HG03139 (cell line): ENCODE measurements around the gene TBCB.
"Not testable (repeated sequence)": the region's sequence is repeated elsewhere in the genome, so short reads cannot be mapped to it uniquely, and the experiment has no call there.

ENCODE experiments used
- ATAC-seq: cut with Tn5 transposase; IDR thresholded peaks from one replicate; pipeline ENCODE4 v1.9.1; 2021; ENCODE audit not compliant: unreplicated experiment

Gene TBCB

DNA sequence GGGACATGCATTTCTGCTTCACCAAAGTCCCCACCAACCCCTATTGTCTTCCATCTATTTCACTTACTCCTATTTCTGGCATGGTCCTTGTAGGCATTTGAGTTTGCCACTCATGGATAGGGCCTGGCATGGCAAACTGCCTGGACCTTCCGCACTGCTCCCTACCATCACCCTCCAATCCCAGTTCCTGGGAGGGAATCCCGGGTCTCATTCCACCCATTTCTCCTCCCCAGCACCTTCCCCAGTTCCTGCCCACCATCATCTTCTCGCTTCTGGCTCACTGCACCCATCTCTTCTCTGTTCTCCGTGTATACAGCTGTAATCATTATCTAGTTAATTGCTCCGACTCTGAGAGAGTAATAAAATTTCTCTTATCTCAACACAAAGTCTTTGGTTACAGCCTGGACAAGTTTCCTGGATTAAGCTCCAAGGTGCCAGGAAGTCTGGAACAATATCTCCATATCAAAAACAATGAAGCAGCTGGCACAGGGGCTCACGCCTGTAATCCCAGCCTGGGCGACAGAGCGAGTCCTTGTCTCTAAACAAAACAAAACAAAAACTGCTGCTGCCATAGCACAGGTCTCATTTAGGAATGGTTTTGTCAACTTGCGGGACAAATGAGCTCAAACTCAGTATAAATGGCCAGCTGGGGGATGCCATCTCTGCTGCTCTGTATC lies 54.0 kb downstream of the TBCB start:
- ATAC-seq, result no peak

DNA sequence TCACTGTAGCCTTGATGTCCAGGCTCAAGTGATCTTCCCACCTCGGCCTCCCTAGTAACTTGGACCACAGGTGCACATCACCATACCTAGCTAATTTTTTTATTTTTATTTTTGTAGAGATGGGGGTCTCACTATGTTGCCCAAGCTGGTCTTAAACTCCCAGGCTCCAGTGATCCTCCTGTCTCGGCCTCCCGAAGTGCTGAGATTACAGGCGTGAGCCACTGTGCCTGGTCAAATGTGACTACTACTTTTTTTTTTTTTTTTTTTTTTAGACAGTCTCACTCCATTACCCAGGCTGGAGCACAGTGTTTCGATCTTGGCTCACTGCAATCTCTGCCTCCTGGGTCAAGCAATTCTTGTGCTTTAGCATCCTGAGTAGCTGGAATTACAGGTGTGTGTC lies 57.6 kb downstream of the TBCB start:
- ATAC-seq, result no peak

DNA sequence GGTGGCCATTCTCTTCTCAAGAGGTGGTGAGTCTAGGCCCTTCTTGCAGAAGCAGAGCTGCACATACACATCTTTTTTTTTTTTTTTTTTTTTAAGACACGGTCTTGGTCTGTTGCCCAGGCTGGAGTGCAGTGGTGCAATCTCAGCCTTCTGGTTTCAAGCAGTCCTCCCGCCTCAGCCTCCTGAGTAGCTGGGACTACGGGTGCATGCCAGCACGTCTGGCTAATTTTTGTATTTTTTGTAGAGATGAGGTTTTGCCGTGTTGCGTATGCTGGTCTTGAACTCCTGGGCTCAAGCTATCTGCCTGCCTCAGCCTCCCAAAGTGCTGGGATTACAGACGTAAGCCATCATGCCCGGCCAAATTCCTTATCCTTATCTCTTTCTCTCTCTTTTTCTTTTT lies 58.6 kb downstream of the TBCB start:
- ATAC-seq, result not testable (repeated sequence)
